ENCODE results near the gene SAFB. TPM values are rescaled to one million over a fixed set of nuclear protein-coding genes. Genes with fewer than 3 reads are reported as not detected.

SAFB gene
- polyA plus RNA-seq, 3 donors, result 128 to 150 (median 134) TPM

DNA sequence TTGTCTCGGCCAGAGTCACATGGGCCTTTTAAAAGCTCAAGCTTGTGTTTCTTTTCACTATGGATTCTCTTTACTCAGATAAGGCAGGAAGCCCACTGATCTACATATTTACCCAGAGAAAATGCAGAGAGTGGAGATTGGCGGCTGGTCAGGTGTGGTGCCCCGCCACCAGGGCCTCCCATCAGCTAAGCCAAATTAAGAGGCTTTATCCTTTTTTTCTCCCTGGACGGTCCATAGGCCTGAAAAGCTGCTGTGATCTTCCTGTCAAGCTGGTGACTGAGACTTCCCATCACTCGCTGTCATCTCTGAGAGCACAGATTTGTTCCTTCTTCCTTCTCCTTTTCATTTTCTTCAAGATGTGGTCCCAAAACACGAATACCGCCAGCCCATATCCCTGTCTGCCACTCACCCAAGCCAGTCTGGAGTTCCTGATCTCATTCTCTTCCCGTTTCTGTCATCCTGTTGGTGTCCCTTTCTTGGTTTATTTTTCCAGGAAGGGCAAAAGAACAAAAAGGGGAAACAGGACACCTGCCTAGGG, 1.9 kb downstream of the SAFB start:
- no peak for DNase-seq (ENCODE audit: low read depth in 3 of 3, low spot score in 2 of 3)

DNA sequence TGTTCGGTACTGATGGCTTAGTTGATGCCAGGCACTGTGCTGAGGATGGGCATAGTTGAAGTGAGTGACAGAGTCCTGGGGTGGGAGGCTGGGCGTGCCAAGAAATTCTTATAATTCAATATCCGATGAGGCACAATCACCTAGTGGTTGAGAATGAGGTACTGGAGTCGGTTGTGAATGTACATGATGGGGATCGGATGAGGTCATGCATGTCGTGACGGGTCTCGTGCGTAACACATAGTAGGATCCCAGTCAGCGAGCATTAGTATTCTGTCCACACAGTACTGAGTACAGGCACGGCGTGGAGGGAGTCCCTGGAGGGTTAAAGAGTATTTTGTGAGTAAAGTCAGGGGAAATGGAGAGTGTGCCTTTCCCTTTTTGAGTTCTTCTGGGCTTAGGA, 2.8 kb downstream of the SAFB start:
- DNase-seq (ENCODE audit: low read depth in 3 of 3, low spot score in 2 of 3), result no peak

DNA sequence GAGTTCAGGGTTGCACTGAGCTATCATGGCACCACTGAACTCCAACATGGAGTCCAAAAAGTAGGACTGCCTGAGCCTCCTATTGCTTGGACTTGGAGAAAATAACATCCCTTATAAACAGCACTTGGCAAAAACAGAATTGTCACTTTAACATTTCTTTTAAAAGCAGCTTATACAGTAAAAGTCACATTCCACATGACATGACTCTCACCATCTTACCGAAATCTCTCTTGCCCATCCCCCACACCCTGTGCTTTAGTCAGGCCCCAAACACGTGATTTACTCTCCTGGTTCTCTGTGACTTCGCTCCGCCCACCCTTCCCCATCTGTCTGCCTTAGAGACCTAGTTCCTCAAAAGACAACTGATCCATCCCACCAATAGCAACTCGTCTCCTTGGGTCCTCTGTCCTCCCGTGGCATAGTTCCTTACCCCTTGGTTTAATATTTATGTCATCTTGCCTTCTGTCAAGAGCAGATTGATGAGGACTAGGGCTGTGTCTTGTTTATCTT, 4.6 kb downstream of the SAFB start:
- no peak for DNase-seq (ENCODE audit: low read depth in 3 of 3, low spot score in 2 of 3)

DNA sequence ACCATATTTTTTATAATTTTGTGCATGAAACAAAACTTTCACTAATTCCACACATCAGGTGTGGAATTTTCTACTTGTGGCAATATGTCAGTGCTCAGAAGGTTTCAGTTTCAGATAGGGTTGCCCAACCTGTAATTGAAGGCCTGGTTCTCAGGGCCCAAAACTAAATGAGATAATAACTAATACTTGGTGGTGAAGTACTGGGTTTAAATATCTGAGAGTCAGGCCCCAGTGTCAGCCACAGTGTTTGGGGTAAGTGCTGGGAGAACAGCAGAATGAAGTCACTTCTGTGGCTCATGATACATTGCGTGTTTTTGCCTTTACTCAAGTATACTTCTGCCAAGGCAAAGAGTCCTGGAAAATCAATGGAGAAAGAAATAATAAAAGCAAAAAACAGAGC, 5.6 kb downstream of the SAFB start:
- DNase-seq (ENCODE audit: low read depth in 3 of 3, low spot score in 2 of 3), result no peak

DNA sequence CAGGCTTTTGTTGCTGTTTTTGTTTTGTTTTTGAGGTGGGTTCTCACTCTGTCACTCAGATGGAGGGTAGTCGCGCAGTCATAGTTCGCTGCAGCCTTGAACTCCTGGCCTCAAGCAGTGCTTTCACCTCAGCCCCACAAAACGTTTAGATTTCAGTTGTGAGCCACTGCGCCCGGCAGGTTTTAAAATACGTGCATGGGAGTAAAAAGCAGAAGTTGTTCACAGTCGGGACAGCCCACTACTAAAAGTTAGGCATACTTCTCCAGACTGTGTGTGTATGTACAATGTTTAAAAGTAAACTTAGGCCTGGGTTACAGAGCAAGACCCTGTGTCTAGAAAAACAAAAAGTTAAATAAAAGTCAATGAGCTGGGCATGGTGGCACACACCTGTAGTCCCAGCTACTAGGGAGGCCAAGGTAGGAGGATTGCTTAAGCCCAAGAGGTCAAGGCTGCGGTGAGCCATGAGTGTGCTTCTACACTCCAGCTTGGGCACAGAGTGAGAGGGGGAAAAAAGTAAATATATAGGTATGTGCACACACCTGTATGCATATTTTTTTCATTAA, 6.1 kb downstream of the SAFB start:
- DNase-seq (ENCODE audit: low read depth in 3 of 3, low spot score in 2 of 3), result no peak

DNA sequence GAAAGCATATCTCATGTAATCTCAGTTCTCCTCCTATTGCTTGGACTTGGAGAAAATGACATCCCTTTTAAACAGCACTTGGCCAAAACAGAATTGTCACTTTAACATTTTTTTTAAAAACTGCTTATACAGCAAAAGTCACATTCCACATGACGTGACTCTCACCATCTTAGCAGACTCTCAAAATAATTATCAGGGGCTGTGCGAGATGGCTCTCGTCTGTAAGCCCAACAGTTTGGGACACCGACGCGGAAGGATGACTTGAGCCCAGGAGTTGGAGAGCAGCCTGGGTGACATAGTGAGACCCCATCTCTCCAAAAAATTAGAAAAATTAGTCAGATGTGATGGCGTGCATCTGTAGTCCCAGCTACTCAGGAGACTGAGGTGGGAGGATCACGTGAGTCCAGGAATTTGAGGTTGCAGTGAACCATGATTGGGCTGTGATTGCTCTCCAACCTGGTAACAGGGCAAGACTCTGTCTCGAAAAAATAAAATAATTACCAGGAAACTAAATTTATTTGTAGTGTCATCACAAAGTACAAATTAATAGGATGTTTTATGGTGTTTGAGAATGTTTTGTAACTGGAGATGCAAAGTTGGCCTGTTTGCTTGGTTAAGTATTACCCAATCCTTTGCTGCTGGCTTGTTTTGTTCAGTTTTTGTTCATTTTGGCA, 8.8 kb downstream of the SAFB start:
- DNase-seq (ENCODE audit: low read depth in 3 of 3, low spot score in 2 of 3), result no peak

DNA sequence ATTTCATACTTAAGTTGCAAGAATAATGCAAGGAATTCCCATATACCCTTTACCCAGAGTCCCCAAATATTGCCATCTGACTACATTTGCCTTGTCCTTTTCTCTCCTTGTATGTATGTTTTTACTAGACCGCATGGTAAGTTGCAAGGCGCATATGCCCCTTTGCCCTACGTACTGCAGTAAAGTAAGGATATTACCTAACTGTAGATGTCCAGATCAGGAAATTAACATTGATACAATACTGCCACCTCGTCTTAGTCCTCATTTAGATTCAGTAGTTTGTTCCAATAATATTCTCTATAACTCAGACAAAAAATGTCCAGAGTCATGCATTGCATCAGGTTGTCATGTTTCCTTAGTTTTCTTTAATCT, 9.3 kb downstream of the SAFB start:
- no peak for DNase-seq (ENCODE audit: low read depth in 3 of 3, low spot score in 2 of 3)

DNA sequence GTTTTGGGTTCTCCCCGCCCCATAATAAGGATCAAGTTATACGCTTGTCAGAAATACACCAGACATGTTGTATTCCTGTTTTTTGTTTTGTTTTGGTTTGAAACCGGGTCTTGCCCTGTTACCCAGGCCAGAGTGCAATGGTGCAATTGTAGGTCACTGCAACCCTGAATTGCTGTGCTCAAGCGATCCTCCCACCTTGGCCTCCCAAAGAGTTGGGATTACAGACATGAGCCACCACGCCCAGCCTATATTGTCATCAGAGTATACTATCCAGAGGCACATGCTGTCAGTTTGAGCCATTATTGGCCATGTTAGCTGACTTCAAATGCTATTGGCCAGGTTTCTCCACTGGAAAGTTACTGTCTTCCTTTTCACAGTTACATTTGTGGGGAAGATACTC, 9.8 kb downstream of the SAFB start:
- DNase-seq (ENCODE audit: low read depth in 3 of 3, low spot score in 2 of 3), result no peak

DNA sequence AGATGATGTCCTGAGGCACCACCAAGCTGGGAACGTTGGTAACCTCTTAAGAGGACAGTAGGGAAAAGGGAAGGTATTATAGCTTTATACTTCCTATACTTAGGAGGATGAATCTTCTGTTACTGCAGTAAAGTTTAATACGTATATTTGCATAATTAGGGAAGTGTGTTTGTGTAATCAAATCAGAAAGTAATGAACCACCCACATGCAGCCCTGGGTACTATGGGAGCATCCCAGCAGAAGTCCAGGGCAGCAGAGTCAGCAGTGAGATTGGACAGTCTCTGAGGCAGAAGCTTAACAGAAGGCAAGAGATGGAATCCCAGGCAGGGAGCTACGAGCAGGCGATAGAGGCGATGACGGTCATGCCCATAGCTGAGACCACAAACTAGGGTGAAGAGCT, 12.5 kb downstream of the SAFB start:
- DNase-seq (ENCODE audit: low read depth in 3 of 3, low spot score in 2 of 3), result no peak

DNA sequence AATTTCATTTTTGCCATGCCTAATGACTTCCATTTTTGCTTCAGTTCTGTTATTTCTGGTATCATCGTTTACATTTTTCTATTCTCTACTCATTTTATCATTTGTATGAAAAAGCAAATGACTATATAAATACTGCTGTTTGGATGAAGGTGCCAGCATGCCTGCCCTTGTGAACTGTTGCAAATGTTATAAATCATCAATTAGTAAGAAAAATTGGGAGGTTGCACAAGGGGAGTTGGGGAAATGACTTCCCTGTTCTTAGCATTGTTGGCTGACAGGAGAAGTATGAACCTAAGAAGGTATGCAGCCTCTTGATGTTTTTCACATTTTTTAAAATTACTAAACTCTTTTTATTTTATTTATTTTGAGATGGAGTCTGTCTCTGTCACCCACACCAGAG, 15.1 kb downstream of the SAFB start:
- no peak for DNase-seq (ENCODE audit: low read depth in 3 of 3, low spot score in 2 of 3)

DNA sequence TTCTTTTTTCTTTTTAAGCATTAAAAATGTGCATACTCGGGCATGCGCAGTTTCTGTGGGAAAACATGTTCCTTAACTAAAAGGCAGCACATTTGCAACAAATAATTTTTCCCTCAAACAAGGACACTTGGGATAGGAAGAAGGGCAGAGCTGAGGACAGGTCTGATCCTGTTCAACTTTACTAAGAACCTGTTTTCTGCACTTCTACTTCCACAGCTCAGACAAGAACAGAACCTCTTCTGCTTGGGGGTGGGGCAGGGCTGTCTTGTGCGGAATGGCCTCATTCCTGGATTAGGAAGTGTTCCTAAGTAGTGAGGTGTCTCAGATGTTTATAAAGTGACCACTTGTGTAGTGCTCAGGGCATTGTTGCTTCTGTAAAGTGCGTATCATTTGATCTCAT, 18.3 kb downstream of the SAFB start:
- DNase-seq (ENCODE audit: low read depth in 3 of 3, low spot score in 2 of 3), result no peak

DNA sequence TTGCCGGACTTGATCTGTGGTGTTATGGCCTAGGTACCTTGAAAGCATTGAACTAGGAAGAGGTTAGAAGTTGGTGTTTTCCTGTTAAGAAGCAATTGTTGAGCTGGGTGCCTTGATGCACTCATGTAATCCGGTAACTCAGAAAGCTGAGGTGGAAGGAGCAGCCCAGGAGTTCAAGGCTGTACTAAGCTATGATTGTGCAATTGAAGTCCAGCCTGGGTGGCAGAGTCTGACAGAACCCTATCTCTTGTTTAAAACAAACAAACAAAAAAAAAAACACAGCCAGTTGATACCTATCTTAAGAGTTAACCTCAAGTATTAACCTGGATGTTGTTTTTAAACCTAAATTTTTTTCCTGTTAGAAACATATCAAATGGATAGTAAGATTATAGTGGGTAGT, 19.3 kb downstream of the SAFB start:
- no peak for DNase-seq (ENCODE audit: low read depth in 3 of 3, low spot score in 2 of 3)

DNA sequence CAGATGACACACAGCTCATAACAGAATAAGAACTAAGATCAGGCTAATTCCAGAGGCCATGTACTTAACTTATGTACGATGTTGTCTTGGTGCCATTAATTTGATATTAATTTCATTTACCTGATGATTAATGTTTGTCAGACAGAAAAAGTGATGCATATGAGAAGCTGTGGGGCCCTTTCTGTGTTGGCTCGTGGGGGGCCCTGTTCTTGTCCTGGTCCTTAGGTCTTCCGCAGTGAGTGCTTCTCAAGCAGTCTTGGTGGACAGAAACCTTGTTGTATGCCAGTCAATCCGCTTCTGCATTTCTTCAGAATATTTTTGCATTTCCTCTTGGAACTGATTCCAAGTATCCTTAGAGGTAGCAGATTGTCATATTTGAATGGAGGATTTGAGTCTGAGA, 20.2 kb downstream of the SAFB start:
- DNase-seq (ENCODE audit: low read depth in 3 of 3, low spot score in 2 of 3), result no peak

DNA sequence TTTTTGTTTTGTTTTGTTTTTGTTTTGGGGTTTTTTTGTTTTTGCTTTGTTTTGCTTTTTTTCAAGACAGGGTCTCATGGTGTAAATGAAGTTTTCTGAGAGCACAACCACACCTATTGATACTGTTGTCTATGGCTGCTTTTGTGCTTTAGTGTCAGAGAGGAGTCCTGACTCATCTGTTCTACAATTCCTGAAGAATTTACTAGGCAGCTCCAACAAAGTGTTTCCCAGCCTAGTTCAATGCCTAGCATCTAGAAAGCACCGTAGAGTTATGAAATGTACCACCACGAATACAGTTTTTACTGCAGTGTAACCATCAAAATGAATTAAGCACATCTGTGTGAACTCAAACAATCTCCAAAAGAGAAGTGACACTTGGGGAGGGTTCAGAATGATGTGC, 21.2 kb downstream of the SAFB start:
- DNase-seq (ENCODE audit: low read depth in 3 of 3, low spot score in 2 of 3), result no peak

DNA sequence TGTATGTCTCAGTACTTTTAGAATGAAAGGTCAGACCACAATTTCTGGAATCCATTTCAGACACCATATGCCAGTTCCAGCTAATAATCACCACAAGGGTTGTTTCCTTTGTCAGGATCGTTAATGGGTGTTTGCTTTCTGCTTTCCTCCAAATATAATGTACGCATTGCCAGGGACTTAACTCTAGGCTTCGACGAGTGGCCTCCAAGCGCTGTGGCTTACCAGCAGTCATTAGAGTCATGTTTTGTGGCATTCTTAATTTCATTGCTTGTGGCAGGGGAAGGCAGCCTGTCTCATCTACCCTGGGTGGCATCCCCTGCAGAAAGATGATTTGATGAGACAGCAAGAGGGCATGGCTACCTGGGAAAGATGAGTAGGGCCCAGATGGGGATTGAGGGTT, 22.5 kb downstream of the SAFB start:
- no peak for DNase-seq (ENCODE audit: low read depth in 3 of 3, low spot score in 2 of 3)

DNA sequence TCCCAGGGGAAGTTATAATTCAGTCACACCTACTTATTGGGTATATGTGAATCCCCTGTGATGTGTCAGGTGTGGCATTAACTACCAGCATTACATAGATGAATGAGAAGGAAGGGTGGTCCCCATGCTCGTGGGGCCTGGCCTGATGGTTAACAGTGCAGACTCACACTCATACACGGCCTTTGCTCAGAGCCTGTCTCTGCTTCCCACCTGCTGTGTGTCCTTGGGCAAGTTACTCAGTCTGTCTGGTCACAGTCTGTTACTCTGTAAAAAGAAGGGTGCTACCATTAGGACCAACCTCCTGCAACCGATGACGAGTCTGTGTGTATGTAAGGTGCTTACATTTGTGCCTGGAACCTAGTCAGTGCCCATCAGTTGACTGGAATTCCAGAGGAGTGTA, 23.8 kb downstream of the SAFB start:
- no peak for DNase-seq (ENCODE audit: low read depth in 3 of 3, low spot score in 2 of 3)

DNA sequence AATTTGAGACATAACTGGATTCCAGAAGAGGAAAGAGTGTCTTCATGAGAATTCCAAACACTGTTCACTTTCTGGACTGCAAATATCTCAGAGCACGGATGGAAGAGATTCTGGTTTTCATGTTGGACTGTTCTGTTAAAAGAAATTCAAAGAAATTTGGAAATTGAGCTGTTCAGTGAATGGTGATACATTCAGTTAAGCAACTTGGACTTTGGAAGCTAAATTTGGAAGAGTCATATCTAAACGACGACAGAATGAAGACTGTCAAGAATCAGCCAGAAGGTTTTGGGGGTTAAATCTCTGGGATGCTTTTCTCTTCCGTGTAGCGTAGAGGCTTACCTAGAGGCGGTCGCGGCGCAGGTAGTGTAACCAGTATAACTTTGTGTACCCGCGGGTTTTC, 25.6 kb downstream of the SAFB start:
- DNase-seq (ENCODE audit: low read depth in 3 of 3, low spot score in 2 of 3), result no peak

DNA sequence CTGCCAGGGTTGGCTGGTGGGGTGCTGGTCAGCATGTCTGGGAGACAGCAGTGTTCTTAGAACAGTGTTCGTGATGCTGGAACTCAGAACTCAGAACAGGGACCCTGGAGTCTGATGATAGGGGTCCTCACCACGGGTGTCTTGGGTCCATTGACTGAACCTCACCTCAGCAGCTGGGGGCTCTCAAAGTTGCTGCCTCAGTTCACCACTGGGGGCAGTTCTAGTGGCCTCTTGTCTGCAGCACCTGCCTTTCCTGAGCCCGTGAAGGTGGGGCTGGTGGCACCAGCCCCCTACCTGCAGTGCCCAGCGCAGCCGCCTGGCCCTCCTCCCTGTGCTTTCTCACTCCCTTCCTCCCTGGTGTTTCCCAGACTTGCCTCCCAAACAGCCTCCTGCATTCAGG, 28.5 kb downstream of the SAFB start:
- no peak for DNase-seq (ENCODE audit: low read depth in 3 of 3, low spot score in 2 of 3)

DNA sequence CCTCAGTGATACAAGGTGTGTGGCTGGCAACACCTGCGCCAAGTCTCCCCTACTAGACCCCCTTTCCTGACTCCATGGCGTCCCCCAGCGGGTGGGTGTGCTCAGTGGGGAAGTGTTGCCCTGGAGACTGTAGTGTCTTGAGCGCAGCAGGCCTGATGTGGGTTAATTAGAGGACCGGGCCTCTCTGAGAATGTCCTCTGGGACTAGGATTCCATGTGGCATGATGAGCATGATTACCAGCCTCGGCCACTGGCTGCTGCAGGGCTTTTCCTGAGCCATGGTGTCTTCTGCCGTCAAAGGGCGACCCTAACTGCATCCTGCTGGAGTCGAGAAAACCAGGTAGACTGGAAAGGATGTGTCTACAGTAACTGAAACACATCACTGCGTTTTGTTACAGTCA, 29.4 kb downstream of the SAFB start:
- DNase-seq (ENCODE audit: low read depth in 3 of 3, low spot score in 2 of 3), result no peak

DNA sequence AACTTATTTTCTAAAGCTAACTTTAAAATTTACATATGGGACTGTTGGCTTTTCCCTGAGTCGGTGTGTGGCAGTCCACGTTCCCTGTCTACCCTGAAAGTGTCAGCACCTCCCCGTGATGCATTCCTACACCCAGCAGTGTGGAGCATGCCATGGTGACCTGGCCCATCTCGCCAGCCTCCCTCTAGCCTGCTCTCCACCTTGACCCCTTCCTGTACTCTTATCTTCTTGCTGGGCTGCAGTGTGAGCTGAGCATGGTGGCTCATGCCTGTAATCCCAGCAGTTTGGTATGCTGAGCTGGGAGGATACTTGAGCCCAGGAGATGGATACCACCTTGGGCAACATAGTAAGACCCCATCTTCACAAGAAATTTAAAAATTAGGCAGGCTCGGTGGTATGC, 32.0 kb downstream of the SAFB start:
- no peak for DNase-seq (ENCODE audit: low read depth in 3 of 3, low spot score in 2 of 3)

DNA sequence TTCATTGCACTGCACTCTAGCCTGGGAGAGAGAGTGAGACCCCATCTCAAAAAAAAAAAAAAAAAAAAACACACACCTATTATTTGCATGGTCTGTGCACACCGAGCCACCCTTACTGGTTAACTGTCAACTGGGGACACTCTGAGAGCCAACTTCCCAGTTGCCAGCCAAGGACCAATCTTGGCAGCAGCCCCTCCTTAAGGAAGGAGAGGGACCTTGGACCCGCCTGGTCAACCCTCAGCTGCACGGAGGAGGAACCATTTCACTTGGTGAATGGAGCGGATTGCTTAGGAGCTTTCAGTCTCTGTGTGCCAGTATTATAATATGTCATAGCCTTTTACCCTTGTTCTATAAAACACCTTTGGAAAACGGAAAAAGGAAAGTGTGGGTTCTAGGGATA, 32.5 kb downstream of the SAFB start:
- no peak for DNase-seq (ENCODE audit: low read depth in 3 of 3, low spot score in 2 of 3)

DNA sequence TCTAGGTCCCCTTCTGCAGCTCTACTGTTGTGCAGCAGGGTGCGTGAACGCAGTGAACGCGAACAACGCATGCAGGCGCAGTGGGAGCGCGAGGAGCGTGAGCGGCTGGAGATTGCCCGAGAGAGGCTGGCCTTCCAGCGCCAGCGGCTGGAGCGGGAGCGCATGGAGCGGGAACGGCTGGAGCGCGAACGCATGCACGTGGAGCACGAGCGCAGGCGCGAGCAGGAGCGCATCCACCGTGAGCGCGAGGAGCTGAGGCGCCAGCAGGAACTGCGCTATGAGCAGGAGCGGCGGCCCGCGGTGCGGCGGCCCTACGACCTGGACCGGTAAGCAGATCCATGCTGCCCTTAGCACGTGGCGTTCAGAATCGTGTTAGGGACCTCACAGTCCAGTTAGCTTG, 38.6 kb downstream of the SAFB start:
- no peak for DNase-seq (ENCODE audit: low read depth in 3 of 3, low spot score in 2 of 3)

DNA sequence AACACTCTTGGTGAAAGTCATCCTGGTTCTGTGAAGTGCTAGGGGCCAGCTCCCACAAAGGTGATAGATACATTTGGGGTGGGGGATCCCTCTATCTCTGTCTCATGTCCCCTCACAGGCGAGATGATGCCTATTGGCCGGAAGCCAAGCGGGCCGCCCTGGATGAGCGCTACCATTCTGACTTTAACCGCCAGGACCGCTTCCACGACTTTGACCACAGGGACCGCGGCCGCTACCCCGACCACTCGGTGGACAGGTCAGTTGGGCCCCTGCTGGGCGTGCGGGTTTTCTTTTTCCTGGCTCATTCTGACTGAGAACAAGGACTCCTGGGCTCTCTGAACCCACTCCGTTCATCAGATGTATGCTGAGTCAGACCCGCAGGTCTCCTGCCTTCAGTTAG, 41.0 kb downstream of the SAFB start:
- no peak for DNase-seq (ENCODE audit: low read depth in 3 of 3, low spot score in 2 of 3)
